Measurements from ENCODE around the gene ACOT13.
A peak's percentile ranks its signal among the peaks of the same experiment; 100 is the strongest.

The ACOT13 gene

DNA sequence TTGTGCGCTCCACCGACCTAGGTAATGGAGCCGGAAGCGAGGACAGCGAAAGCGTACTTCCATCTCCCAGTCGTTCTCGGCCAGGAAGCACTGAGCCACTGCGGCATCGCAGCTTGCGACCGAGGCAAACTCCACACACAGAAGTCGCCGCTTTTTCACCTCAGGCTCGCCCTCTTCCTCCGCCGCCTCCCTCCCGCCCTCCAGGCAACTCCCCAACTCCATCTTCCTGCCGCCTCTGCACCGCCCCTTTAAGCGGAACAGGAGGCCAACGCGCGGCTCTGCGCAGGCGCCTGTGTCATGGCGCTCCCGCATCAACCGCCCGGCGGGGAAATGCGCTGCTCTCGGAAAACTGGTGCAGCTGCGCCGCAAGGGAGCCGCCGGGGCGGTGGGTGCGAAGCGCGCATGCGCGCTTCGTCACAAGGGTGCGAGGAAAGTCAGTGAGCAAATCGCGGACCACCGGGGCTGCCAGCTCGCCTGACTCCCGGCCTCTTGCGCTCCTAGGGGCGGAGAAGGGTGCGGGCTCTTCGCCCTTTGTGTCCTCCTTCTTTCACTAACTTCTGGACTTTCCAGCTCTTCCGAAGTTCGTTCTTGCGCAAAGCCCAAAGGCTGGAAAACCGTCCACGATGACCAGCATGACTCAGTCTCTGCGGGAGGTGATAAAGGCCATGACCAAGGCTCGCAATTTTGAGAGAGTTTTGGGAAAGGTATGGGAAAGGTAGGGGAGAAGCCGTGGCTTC is at the start of gene ACOT13, which contains the start of gene TDP2:
ACOT13 (plus strand) TSS at position 437 of the 737 bp plus-strand sequence; CDS start at position 624, 187 bp downstream.
TDP2 (minus strand) TSS at position 259 of the 737 bp plus-strand sequence; CDS start at position 222, 37 bp downstream.
- no peak for TF ChIP-seq ZNF274 (IDR thresholded peaks at IDR 0.05; ENCODE audit: low read depth, low read length)
- TF ChIP-seq SUZ12 (IDR thresholded peaks at IDR 0.05; ENCODE audit: extremely low read depth, insufficient read depth, insufficient read length) = no peak
- TF ChIP-seq YY1 (IDR thresholded peaks at IDR 0.05; ENCODE audit: insufficient read depth, insufficient read length) = no peak

DNA sequence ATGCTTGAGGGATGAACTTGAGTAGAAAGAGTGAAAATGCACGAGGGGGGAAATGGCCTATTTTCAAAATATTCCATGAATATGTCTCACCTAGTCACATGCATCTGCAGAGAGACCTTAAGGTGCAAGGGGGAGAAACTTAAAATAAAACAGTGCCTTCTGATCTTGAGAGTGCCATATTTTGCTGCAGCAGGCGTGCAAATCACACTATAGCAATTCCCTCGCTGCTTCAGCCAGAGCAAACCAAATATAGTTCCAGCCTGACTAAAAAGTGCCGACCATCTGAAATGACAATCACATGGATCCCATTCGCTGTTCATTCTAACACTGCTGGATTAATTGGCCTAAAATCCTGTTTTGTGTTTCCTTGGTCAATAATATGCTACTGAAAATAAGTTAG is 47.2 kb upstream of the ACOT13 start:
- Histone ChIP-seq H3K36me3 (ENCODE audit: insufficient read depth, insufficient read length, low read length) (no peaks in the 10 kb centered on the region), H3K9ac (ENCODE audit: insufficient read length, low read depth) (no peak overlapping the region), H3K27me3 (ENCODE audit: insufficient read depth, insufficient read length) (no peaks in the 10 kb centered on the region), H3K4me3 (ENCODE audit: insufficient read length, low read depth) (no peak overlapping the region), H3K4me1 (ENCODE audit: insufficient read depth, insufficient read length) (no peaks in the 10 kb centered on the region), H3K9me3 (ENCODE audit: insufficient read depth, low read length) (no peaks in the 10 kb centered on the region)
- no peak for DNase-seq (ENCODE audit: low read depth, low spot score)
- TF ChIP-seq YY1 (IDR thresholded peaks at IDR 0.05; ENCODE audit: insufficient read depth, insufficient read length) (no peak), SUZ12 (IDR thresholded peaks at IDR 0.05; ENCODE audit: extremely low read depth, insufficient read depth, insufficient read length) (no peak), ZNF274 (IDR thresholded peaks at IDR 0.05; ENCODE audit: low read depth, low read length) (no peak)

More for the DNA sequence above, at the start of gene ACOT13, which contains the start of gene TDP2:
- DNase-seq (ENCODE audit: low read depth, low spot score) = peak; percentile 92
- Histone ChIP-seq H3K4me3 (ENCODE audit: insufficient read length, low read depth) (peak within 1 kb of the TSS; percentile 92), H3K9ac (ENCODE audit: insufficient read length, low read depth) (peak within 1 kb of the TSS; percentile 98), H3K9me3 (ENCODE audit: insufficient read depth, low read length) (peaks cover 32% of the 10 kb centered on the region), H3K27me3 (ENCODE audit: insufficient read depth, insufficient read length) (no peaks in the 10 kb centered on the region), H3K36me3 (ENCODE audit: insufficient read depth, insufficient read length, low read length) (peaks cover 37% of the 10 kb centered on the region), H3K4me1 (ENCODE audit: insufficient read depth, insufficient read length) (no peaks in the 10 kb centered on the region)

DNA sequence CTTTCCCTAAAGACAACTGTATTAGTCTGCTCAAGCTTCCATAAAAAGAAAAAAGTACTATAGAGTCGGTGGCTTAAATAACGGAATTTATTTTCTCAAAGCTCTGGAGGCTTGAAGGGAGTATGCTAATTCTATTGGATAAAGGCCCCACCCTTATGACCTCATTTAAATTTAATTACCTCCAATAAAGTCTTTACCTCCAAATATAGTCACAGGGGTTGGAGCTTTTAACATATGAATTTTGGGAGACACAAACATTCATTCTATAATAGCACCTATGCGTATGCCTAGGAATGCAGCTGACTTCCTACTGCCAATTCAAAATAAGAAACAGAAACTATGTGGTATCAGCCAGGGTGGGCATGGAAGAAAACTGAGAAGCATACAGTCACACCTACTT is 46.2 kb upstream of the ACOT13 start:
- DNase-seq (ENCODE audit: low read depth, low spot score) = no peak
- Histone ChIP-seq H3K4me1 (ENCODE audit: insufficient read depth, insufficient read length) (no peaks in the 10 kb centered on the region), H3K9ac (ENCODE audit: insufficient read length, low read depth) (no peak overlapping the region), H3K9me3 (ENCODE audit: insufficient read depth, low read length) (no peaks in the 10 kb centered on the region), H3K4me3 (ENCODE audit: insufficient read length, low read depth) (no peak overlapping the region), H3K27me3 (ENCODE audit: insufficient read depth, insufficient read length) (no peaks in the 10 kb centered on the region), H3K36me3 (ENCODE audit: insufficient read depth, insufficient read length, low read length) (no peaks in the 10 kb centered on the region)
- no peak for TF ChIP-seq YY1 (IDR thresholded peaks at IDR 0.05; ENCODE audit: insufficient read depth, insufficient read length)
- TF ChIP-seq ZNF274 (IDR thresholded peaks at IDR 0.05; ENCODE audit: low read depth, low read length) = no peak

DNA sequence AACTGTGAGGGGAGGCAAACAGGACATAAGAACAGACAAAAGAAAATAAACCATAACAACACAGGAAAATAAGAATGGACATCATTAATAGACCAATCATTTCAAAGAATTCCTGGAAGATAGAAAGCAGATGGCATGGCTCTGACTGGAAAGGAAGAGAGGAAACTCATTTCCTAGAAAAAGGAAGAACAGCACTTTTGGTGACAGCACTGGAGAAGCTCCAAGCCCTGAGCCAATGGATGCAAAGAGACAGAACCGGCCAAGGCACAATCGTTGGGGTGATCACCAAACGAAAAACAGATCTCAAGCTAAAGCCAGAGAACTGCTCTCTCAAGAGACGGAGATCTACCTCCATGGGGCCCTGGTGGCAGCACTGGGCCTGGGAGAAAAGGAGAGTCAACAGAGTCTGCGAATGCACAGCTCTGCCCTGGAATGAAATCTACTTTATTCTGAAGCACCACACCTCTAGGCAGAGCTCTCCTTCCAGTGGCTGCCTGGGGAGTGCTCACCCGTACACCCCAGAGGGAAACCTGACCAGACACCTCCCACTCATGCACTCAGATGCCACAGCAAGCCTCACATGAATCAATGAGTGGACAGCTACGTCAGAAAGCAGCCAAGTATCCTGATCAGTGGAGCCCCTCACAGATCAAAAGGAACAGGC is 45.1 kb upstream of the ACOT13 start:
- Histone ChIP-seq H3K4me1 (ENCODE audit: insufficient read depth, insufficient read length) (no peaks in the 10 kb centered on the region), H3K9me3 (ENCODE audit: insufficient read depth, low read length) (no peaks in the 10 kb centered on the region), H3K4me3 (ENCODE audit: insufficient read length, low read depth) (no peak overlapping the region), H3K36me3 (ENCODE audit: insufficient read depth, insufficient read length, low read length) (no peaks in the 10 kb centered on the region), H3K9ac (ENCODE audit: insufficient read length, low read depth) (no peak overlapping the region), H3K27me3 (ENCODE audit: insufficient read depth, insufficient read length) (no peaks in the 10 kb centered on the region)
- TF ChIP-seq YY1 (IDR thresholded peaks at IDR 0.05; ENCODE audit: insufficient read depth, insufficient read length) (no peak), ZNF274 (IDR thresholded peaks at IDR 0.05; ENCODE audit: low read depth, low read length) (no peak), SUZ12 (IDR thresholded peaks at IDR 0.05; ENCODE audit: extremely low read depth, insufficient read depth, insufficient read length) (no peak)
- DNase-seq (ENCODE audit: low read depth, low spot score) = no peak

DNA sequence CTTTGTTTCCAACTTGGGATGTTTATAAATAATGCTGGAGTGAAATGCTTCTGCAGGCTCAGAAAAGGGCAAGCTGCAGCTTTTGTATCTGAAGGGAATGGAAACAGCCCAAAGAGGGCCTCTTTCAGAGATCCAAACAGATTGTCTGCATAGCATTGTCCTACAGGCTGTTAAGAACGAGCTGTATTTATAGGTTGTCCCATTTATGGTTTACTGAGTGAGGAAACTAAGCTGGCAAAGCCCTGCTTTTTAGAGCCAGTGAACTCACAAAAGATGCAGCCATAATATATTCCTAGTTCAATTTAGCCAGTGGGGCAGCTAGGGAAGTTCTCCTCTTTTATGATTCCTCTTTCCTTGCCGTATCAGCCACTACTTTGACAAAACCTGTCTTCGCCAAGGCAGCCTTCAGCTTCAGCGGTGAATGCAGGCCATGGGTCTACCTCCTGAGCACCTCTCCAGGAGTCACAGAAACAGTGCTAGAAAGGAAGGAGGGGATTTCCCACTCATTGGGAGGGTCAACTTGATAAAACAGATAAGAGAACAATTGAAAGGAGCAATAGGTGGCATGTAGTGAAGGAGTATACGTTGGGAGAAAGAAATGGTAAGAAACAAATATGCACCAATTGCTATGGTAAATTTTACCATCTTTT is 35.9 kb upstream of the ACOT13 start:
- no peak for DNase-seq (ENCODE audit: low read depth, low spot score)
- Histone ChIP-seq H3K9me3 (ENCODE audit: insufficient read depth, low read length) (no peaks in the 10 kb centered on the region), H3K27me3 (ENCODE audit: insufficient read depth, insufficient read length) (no peaks in the 10 kb centered on the region), H3K4me1 (ENCODE audit: insufficient read depth, insufficient read length) (peaks cover 4% of the 10 kb centered on the region), H3K36me3 (ENCODE audit: insufficient read depth, insufficient read length, low read length) (no peaks in the 10 kb centered on the region), H3K4me3 (ENCODE audit: insufficient read length, low read depth) (no peak overlapping the region), H3K9ac (ENCODE audit: insufficient read length, low read depth) (no peak overlapping the region)
- TF ChIP-seq SUZ12 (IDR thresholded peaks at IDR 0.05; ENCODE audit: extremely low read depth, insufficient read depth, insufficient read length) (no peak), ZNF274 (IDR thresholded peaks at IDR 0.05; ENCODE audit: low read depth, low read length) (no peak), YY1 (IDR thresholded peaks at IDR 0.05; ENCODE audit: insufficient read depth, insufficient read length) (no peak)

DNA sequence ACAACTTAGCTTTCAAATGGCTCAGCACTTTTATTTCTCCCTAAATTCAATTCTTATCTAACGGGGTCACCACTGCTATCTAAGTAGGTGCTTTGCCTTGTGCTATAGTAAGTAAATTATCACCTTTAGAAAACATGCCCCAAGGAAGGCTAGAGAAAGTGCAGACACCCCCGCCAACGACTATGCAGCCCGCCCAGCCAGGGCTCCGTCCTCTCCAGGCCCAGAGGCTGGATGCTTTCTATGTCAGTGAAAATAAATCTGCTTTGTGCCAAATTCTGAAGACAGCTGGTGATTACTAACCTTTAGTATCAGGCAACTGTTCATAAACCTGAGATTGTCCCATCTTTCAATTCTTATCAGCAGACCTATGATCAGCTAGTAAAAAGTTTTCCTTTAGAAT is 35.2 kb upstream of the ACOT13 start:
- H3K27me3 ChIP-seq (ENCODE audit: insufficient read depth, insufficient read length) = no peaks in the 10 kb centered on the region
- no peak overlapping the region for H3K9ac ChIP-seq (ENCODE audit: insufficient read length, low read depth)
- H3K36me3 ChIP-seq (ENCODE audit: insufficient read depth, insufficient read length, low read length) = no peaks in the 10 kb centered on the region
- H3K4me1 ChIP-seq (ENCODE audit: insufficient read depth, insufficient read length) = peaks cover 4% of the 10 kb centered on the region
- no peaks in the 10 kb centered on the region for H3K9me3 ChIP-seq (ENCODE audit: insufficient read depth, low read length)
- DNase-seq (ENCODE audit: low read depth, low spot score) = no peak
- TF ChIP-seq ZNF274 (IDR thresholded peaks at IDR 0.05; ENCODE audit: low read depth, low read length) = no peak
- no peak for TF ChIP-seq YY1 (IDR thresholded peaks at IDR 0.05; ENCODE audit: insufficient read depth, insufficient read length)
- TF ChIP-seq SUZ12 (IDR thresholded peaks at IDR 0.05; ENCODE audit: extremely low read depth, insufficient read depth, insufficient read length) = no peak
- H3K4me3 ChIP-seq (ENCODE audit: insufficient read length, low read depth) = no peak overlapping the region

DNA sequence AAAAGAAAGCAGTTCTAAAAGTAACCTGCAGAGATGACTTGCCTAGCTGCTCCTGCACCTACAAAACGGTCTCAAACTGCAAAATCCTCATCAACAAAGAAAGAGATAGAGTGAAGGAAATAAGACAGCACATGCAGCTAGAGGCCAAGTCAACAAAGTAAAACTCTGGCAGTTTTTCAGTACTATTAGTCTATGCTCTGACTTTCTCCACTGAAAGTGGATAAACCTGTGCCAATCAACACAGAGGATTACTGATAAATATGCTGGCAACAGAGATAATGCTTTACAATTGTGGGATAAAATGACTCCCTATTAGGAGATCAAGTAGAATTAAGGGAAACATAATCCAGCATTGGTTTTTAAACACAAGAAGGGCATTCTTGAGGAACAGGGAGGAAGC is 34.3 kb upstream of the ACOT13 start:
- TF ChIP-seq ZNF274 (IDR thresholded peaks at IDR 0.05; ENCODE audit: low read depth, low read length) (no peak), YY1 (IDR thresholded peaks at IDR 0.05; ENCODE audit: insufficient read depth, insufficient read length) (no peak), SUZ12 (IDR thresholded peaks at IDR 0.05; ENCODE audit: extremely low read depth, insufficient read depth, insufficient read length) (no peak)
- no peak overlapping the region for H3K9ac ChIP-seq (ENCODE audit: insufficient read length, low read depth)
- H3K36me3 ChIP-seq (ENCODE audit: insufficient read depth, insufficient read length, low read length) = no peaks in the 10 kb centered on the region
- no peak for DNase-seq (ENCODE audit: low read depth, low spot score)
- no peaks in the 10 kb centered on the region for H3K9me3 ChIP-seq (ENCODE audit: insufficient read depth, low read length)
- H3K4me1 ChIP-seq (ENCODE audit: insufficient read depth, insufficient read length) = peaks cover 4% of the 10 kb centered on the region
- H3K27me3 ChIP-seq (ENCODE audit: insufficient read depth, insufficient read length) = no peaks in the 10 kb centered on the region
- no peak overlapping the region for H3K4me3 ChIP-seq (ENCODE audit: insufficient read length, low read depth)
